ENCODE data around the gene CPSF6.
"Not testable (repeated sequence)": the region's sequence is repeated elsewhere in the genome, so short reads cannot be mapped to it uniquely, and the experiment has no call there.

CPSF6 gene, protein sequence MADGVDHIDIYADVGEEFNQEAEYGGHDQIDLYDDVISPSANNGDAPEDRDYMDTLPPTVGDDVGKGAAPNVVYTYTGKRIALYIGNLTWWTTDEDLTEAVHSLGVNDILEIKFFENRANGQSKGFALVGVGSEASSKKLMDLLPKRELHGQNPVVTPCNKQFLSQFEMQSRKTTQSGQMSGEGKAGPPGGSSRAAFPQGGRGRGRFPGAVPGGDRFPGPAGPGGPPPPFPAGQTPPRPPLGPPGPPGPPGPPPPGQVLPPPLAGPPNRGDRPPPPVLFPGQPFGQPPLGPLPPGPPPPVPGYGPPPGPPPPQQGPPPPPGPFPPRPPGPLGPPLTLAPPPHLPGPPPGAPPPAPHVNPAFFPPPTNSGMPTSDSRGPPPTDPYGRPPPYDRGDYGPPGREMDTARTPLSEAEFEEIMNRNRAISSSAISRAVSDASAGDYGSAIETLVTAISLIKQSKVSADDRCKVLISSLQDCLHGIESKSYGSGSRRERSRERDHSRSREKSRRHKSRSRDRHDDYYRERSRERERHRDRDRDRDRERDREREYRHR

DNA sequence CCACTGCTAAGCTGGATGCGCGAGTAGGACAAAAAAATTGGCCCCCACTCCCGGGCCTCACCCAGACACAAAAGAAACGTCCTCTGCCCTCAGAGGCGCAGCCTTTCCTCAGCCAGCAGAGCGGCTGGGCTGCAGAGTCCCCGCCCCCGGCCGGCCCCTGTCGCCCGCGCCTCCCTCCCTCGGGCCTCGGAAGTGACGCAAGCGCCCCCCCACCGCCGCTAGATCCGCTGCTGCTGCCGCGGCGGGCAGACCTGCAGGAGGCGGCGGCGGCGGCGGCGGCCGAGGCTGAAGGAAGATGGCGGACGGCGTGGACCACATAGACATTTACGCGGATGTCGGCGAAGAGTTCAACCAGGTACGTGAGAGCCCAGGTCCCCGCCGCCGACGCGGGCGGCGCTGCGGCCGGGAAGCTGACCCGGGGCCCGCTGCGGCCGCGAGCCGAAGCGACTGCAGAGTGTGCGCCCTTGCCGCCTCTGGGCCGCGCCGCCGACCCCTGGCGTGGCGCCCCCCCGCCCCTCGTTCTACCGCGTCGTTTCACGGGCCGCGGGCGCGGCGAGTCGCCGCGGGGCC is at the start of gene CPSF6:
Gene CPSF6 (plus strand): TSS at position 218 of the 570 bp plus-strand sequence. CDS start 78 bp downstream, at position 296.
- FAIRE-seq (peak; percentile 89), DNase-seq (ENCODE audit: extremely low spot score, insufficient read length, low read depth) (peak; percentile 85)

DNA sequence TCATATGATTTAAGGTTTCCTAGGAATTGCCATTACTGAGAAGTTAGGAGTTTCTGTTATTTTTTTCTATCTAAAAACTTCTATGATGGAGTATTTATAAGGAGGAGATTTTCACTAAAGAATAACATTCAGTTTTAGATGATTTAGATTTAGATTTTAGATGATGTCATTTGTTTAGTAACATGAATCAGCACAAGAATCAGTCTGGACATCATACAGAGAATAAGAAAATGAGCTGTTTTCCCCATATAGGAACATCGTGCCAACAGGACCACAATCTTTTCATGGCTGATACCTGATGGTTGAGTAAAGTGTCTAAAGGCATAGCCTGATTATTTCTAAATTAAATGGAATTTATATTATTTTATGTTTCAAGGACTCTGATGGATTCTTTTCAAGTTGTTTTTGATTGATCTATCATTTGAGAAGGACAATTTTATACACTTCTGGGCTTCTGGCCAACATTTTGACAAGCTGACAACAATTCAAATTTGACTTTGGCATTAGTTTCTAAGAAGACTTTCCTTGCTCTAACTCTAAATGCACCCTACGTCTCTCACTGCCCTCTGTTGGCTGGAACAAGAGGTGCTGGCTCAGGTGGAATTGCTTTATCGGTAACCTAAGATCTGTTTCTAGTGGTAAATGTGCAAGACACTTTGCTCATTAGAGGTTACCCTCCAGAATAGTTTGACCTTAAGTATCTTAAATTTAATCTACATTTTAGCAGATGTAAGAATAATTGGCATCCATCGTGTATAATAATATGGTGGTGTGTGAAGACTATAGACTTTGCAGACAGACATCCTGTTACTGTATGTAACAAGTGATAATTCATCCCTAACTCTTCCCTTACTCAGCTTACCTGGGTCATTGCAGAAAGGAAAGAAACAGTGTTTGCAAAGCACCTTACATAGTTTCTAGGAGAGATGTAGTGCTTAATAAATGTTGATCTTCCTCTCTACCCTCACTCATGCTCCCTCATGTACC is 42.8 kb upstream of the CPSF6 start:
- DNase-seq (ENCODE audit: extremely low spot score, insufficient read length, low read depth) (no peak), FAIRE-seq (no peak)

DNA sequence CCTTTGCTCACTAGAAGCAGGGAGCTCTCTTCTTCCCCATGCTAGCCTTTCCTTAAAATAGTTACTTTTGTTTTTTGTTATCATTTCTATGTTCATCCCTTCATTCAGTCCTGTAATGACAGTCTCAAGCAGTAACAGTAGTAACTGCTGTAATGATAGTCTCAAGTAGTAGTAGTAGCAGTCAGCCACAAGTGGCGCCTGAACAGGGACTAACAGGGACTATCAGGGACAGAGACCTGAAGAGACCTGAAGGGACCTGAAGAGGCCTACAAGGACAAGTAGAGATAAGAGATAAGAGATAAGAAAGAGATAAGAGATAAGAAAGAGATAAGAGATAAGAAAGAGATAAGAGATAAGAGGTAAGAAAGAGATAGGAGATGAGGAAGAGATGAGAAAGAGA is 39.4 kb upstream of the CPSF6 start:
- not testable (repeated sequence) for FAIRE-seq

DNA sequence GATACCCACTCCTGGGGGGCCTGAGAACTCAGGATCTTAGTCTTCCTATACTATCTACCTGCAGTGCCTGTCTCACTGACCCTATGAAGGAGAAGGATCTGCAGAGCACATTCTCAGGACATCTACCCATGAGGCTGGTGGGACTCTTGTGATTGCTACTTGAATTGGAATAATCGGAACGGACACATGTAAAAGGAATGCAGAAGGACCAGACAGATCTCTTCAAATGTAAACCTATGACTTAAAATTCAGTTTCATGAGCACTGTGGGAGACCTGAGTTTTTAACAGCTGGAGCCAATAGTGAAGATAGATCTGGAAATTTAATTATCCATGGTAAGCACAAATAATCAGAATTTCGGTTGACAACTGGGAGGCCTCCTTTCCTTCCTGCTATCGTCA is 35.2 kb upstream of the CPSF6 start:
- no peak for FAIRE-seq
- DNase-seq (ENCODE audit: extremely low spot score, insufficient read length, low read depth): no peak

More for the DNA sequence above, 39.4 kb upstream of the CPSF6 start:
- DNase-seq (ENCODE audit: extremely low spot score, insufficient read length, low read depth): not testable (repeated sequence)

DNA sequence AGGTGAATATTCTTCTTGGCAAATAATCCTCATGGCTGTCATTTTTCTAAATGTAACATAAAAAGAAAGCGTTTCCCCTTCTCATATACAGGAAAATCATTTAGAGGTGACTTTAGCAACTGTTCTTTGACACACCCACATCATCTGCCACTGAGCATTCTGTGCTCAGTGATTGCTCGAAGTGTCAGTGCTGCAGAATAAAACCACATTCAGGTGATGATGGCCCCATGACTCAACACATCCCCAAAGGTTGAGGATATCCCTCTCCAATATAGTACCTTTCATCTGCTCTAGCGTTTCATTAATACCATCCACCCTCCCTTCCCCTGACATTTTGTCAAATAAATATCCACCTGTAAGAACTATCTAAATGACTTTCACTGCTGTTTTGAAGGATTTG is 28.7 kb upstream of the CPSF6 start:
- no peak for FAIRE-seq

DNA sequence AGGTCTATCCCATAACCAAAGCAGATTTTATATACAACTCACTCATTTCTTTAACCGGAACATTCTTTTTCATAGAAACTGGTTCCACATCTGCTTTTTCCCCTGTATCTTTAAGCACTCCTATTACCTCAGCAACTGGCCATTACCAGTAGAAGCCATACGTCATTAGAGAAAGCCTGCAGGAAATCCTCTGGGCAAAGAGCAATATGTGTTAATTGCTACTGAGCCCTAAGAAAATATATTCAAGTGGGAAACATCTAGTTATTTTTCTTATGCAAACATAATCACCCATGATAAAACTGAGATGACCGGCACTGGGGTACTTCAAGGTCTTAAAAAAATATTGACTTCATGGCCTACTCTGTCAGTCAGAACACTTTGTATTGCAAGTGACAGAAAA is 28.2 kb upstream of the CPSF6 start:
- DNase-seq (ENCODE audit: extremely low spot score, insufficient read length, low read depth) (no peak), FAIRE-seq (no peak)

More for the DNA sequence above, 28.7 kb upstream of the CPSF6 start:
- DNase-seq (ENCODE audit: extremely low spot score, insufficient read length, low read depth): no peak

DNA sequence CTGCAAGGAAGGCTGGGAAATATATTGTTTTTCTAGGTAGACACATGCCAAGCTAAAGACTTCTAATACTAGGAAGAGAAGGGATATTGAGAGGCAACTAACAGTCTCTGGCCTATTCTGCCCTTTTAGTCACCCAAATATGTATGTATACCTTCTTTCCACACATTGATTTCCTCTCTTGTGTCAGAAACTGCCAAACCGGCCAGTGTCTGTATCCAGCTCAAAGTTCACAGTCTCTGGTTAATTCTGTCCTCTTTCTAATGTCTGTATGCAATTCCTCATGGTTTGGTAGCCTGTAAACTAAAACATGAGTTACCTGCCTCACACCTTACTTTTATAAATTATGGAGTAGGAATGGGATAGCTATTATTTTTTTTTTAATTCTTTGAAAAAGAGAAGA is 25.2 kb upstream of the CPSF6 start:
- DNase-seq (ENCODE audit: extremely low spot score, insufficient read length, low read depth): no peak
- no peak for FAIRE-seq

DNA sequence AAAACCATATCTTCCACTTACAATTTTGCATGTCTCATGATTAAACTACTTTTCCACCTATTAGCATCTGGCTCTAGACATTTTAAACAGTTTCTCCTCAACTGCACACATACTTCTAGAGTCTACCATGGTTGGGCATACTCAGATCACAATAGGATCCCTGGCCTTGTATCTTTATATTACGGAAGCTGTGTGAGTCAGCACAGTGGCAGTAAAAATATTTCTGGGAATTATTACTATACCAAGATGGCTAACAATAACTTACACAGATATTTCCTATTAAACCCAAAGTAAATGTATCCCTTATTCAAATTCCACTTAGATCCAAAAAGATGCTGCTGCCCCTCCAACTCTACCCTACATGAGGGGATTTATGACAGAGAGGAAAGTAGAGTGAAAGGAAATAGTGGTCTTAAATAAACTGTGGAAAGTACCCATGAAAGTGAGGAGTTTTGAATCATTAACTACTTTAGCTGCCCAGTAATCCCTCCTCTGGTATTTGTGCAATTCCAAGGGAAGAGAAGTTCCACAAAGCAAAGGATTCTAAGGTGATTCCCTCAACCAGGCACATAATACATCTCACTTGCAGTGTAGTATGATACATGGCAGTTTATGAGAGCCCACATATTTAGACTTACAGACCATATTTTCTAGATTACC is 14.0 kb upstream of the CPSF6 start:
- FAIRE-seq (no peak), DNase-seq (ENCODE audit: extremely low spot score, insufficient read length, low read depth) (no peak)

DNA sequence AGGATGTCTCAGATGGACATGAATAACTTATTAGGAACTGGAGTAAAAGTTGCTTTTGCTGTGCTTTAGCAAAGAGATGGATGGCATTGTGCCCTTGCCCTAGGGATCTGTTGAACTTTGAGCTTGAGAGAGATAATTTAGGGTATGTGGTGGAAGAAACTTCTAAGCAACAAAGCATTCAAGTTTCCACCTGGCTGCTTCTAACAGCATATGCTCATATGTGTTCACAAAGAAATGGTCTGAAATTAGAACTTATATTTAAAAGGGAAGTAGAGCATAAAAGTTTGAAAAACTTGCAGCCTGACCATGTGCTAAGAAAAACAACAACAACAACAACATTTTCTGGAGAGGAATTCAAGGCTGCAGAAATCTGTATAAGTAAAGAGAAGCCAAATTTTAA is 7.9 kb upstream of the CPSF6 start:
- DNase-seq (ENCODE audit: extremely low spot score, insufficient read length, low read depth) (no peak), FAIRE-seq (no peak)

DNA sequence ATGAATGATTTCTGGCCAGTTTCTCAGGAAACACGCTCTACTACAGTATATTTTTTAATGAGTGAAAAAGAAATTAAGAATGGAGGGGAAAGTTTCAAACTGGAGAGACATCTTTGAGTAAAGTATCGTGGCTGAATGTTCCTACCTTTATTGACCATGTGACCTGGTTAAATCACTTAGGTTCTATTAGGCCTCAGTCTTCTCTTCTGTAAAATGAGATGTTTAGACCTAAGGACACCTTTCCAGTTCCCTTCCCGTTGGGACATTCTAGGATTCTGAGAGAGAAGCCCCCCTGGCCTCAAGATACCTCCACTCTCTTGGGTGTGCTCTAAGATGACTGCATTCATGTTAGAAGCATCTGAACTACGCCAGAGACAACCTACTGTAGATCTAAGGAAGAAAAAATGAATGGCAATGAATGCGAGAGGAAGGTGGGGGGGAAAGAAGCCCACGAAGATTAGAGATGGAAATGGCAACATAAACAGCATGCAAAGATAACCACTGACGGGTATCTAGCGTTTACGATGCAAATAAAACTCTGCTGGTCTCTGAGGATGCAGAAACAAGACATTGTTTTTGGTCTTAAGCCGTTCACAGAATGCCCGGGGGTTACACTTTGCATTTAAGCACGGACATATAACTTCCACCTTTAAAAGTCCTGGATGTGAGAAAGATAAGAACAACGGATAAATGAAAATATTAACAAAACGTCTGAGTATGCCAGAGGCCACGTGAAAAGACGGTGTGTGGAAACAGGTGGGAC is 599 bp upstream of the CPSF6 start:
- FAIRE-seq: peak; percentile 36
- DNase-seq (ENCODE audit: extremely low spot score, insufficient read length, low read depth): no peak

DNA sequence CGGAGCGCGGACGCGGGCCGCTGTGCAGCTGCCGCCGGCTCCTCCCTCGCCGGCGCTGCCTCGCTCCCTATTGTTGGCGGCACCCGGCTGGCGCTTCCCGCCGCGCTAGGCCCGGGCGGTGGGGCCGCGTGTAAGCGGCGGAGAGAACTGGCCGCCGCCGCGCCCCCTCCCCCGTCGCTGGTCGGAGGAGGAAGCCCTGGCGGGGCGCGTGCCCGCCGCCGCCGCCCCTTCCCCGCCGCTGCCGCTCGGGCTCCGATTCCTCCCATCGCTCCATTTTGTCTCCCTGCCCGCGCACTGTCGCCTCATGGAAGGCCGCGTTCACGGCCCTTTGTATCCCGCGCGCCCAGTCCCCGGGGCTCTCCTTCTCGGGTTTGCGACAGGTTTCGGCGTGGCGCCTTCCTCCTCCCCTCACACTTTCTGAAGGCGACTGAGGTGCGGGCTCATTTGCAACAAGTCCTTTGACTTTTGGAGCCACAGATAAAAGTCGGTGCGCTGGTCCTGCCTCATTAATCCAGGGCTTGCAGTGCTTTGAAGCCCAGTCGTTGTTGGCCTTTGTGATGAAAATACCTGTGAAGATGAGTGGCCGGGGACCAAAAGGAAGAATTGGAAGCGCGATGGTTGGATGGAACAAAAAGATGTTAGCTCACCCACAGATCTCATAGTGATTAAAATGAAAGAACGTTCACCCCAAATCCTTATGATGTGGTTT is 707 bp downstream of the CPSF6 start:
- DNase-seq (ENCODE audit: extremely low spot score, insufficient read length, low read depth) (no peak), FAIRE-seq (no peak)

DNA sequence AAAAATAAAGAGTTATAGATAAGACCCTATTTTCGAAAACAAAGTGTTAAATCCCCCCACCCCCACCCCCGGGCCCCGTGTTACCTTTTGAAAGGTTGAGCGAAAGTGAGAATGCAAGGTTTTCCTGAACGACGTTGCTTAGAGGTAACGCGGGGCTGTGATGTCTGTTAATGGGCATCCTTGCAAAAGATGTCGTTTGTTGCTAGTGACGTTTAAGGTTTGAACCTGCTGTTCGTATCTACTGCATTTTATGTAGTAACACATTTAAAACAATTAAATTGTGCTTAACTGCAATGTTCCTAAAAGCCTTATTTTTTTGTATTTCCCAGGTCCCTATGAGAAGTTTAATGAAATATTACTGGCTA is 1.2 kb downstream of the CPSF6 start:
- FAIRE-seq (peak; percentile 41), DNase-seq (ENCODE audit: extremely low spot score, insufficient read length, low read depth) (no peak)

DNA sequence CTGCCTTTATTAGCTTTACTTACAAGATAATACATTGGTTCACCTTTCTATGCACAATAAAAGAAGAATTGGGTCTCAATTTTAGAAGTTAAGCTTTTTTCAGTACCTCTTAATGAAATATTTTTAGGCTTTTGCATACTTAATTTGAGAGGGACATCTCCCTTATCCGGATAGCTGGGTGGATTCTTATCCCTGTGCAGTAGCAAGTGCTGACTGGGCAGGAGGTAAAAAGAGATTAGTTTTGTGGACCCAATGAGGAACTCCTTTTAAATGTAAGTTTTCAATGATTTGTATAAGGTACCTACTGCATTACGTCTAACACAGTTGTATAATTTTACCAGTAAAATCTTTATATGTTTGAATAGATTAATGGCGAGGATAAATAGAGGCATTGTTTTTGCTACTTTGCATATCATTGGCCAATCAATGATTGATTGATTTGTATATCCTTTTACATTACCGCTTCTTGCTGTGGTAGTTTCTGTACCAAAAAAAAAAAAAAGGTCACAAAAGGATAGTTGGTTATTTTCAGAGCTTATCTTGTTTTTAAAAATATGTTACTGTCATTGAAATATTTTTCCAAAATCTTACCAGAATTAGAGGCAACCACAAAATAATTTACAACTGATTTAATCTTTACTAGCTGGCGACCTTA is 2.2 kb downstream of the CPSF6 start:
- DNase-seq (ENCODE audit: extremely low spot score, insufficient read length, low read depth) (no peak), FAIRE-seq (no peak)

DNA sequence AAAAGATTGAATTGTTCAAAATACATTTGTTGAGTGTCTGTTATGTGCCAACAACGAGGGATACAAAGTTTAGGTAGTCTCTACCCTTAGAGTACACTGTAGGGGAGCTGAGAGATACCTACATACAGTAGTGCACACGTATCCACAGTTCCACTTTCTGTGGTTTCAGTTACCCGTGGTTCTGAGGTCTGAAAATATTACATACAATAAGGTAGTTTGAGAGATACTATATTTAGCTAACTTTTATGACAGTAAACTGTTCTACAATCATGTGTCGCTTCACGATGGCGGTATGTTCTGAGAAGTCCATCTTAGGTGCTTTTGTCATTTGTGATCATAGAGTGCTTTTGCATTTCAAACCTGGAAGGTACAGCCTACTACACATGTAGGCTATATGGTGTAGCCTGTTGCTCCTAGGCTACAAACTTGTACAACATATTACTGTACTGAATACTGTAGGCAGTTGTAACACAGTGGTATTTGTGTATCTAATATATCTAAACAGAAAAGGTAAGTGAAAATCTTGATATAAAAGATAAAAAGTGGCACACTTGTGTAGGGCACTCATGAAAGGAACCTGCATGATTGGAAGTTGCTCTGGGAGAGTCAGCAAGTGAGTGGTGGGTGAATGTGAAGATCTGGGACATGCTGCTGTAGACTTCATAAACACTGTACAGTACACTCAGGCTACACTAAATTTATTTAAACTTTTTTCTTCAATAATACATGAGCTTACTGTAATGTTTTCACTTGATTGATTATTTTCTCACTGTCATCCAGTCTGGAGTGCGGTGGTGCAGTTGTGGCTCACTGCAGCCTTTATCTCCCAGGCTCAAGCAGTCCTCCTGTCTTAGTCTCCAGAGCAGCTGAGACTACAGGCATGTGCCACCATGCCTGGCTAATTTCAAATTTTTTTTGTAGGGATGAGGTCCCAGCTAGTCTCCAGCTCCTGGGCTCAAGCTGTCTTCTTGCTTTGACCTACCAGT is 4.0 kb downstream of the CPSF6 start:
- DNase-seq (ENCODE audit: extremely low spot score, insufficient read length, low read depth) (no peak), FAIRE-seq (peak; percentile 18)

DNA sequence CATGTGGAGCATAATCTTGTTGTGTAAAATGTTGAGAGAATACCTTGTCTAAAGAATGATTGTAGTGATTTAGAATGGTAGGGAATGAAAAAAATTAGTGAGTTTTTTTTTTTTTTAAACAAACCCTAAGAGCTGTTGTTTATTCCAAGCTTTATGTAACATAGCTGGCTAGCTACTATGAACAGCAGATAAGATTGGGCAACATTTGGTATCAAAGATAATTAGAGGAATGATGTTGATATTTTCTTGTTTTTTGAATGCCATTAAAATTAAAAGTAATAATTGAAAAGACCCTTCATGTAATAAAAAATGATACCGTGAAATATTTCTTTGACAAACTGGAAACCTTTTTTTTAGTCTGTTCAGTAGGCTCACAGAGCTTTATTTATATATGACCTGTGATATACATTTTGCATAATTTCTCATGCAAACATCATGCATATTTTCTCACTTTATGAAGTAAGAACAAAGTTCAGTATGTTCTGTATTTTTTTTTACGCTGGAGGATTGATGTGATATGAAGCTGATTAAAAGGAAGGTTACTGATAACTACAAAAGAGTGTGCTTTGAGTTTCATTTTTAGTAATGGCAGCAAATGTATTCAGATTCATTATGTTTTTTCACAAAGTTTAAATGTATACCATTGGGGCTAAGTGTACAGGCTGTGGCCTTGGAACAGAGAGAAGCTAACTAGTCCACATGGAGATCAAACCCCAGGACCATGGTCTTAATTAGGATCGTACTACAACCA is 8.1 kb downstream of the CPSF6 start:
- DNase-seq (ENCODE audit: extremely low spot score, insufficient read length, low read depth) (no peak), FAIRE-seq (no peak)

DNA sequence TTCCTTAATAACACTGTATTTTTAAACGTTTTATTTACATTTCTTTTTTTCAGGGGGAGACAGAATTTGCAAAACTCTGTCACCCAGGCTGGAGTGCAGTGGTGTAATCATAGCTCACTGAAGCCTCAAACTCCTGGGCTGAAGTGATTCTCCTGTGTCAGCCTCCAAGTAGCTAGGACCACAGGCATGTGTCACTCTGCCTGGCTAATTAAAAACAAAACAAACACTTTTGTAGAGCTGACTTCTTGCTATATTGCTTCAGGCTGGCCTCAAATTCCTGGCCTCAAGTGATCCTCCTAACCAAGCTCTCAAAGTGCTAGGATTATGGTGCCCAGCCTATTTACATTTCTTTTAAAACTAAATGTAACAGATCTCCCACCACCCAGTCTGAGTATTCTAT is 12.7 kb downstream of the CPSF6 start:
- DNase-seq (ENCODE audit: extremely low spot score, insufficient read length, low read depth) (no peak), FAIRE-seq (no peak)

Data from GM18507 (cell line).